ENCODE data around the gene CBX2. TPM values are rescaled to one million over a fixed set of nuclear protein-coding genes. Genes with fewer than 3 reads are reported as not detected.

Gene CBX2
- total and polyA plus RNA-seq, 8 donors, result 1.1 to 3.2 (median 2.5) TPM

- Histone ChIP-seq H3K4me3 (no peak overlapping the region), H3K27me3 (no peaks in the 10 kb centered on the region), H3K9me3 (no peaks in the 10 kb centered on the region), H3K4me1 (peaks cover 8 to 16% (median 8%) of the 10 kb centered on the region in 3 donors), H3K27ac (no peak overlapping the region), H3K36me3 (no peaks in the 10 kb centered on the region)
- DNase-seq, result no peak
- intact Hi-C loops (cut with DNase I), result no loop called here
- FAIRE-seq, result no peak
- TF ChIP-seq, protein P1, sequence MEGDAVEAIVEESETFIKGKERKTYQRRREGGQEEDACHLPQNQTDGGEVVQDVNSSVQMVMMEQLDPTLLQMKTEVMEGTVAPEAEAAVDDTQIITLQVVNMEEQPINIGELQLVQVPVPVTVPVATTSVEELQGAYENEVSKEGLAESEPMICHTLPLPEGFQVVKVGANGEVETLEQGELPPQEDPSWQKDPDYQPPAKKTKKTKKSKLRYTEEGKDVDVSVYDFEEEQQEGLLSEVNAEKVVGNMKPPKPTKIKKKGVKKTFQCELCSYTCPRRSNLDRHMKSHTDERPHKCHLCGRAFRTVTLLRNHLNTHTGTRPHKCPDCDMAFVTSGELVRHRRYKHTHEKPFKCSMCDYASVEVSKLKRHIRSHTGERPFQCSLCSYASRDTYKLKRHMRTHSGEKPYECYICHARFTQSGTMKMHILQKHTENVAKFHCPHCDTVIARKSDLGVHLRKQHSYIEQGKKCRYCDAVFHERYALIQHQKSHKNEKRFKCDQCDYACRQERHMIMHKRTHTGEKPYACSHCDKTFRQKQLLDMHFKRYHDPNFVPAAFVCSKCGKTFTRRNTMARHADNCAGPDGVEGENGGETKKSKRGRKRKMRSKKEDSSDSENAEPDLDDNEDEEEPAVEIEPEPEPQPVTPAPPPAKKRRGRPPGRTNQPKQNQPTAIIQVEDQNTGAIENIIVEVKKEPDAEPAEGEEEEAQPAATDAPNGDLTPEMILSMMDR (IDR thresholded peaks at IDR 0.05), result no peak
- whole genome bisulfite sequencing, 2 donors, result 80 to 85% methylated on average over 11 of the region's 11 CpGs
- peak in 2 of 4 donors; percentile 15 to 33 for ATAC-seq
Observed at GRCh38 chr17:79826204-79826680, 48.3 kb downstream of the CBX2 start.

GRCh38 chr17:79826841-79827578 is 49.1 kb downstream of the CBX2 start:
- TF ChIP-seq, protein P1 (IDR thresholded peaks at IDR 0.05), result no peak
- no peak overlapping the region for H3K27ac ChIP-seq
- H3K4me1 ChIP-seq, result peaks cover 10 to 23% (median 16%) of the 10 kb centered on the region in 3 donors
- ATAC-seq (no peak), FAIRE-seq (no peak), DNase-seq (no peak)
- no peaks in the 10 kb centered on the region for H3K9me3 ChIP-seq
- intact Hi-C loops (cut with DNase I), result no loop called here
- H3K4me3 ChIP-seq, result no peak overlapping the region
- H3K27me3 ChIP-seq, result no peaks in the 10 kb centered on the region
- WGBS, 2 donors, result 81 to 86% methylated on average over 26 of the region's 26 CpGs
- H3K36me3 ChIP-seq, result no peaks in the 10 kb centered on the region

GRCh38 chr17:79829004-79829403 is 51.1 kb downstream of the CBX2 start:
- Histone ChIP-seq H3K9me3 (no peaks in the 10 kb centered on the region), H3K27me3 (no peaks in the 10 kb centered on the region), H3K36me3 (peaks cover 3 to 7% (median 7%) of the 10 kb centered on the region in 3 donors), H3K4me3 (no peak overlapping the region), H3K4me1 (peaks cover 23 to 30% (median 29%) of the 10 kb centered on the region in 3 donors), H3K27ac (no peak overlapping the region)
- 75 to 80% methylated on average over 2 of the region's 2 CpGs for WGBS, 2 donors
- FAIRE-seq (no peak), ATAC-seq (no peak), DNase-seq (no peak)
- intact Hi-C loops (cut with DNase I), result no loop called here
- TF ChIP-seq, protein P1 (IDR thresholded peaks at IDR 0.05), result no peak

- Histone ChIP-seq H3K36me3 (peaks cover 5 to 9% (median 7%) of the 10 kb centered on the region in 3 donors), H3K27ac (no peak overlapping the region), H3K4me1 (peaks cover 23 to 30% (median 29%) of the 10 kb centered on the region in 3 donors), H3K4me3 (no peak overlapping the region), H3K27me3 (no peaks in the 10 kb centered on the region), H3K9me3 (no peaks in the 10 kb centered on the region)
- 39 to 49% methylated on average over 2 of the region's 2 CpGs for WGBS, 2 donors
- ATAC-seq, result no peak
- no peak for FAIRE-seq
- no peak for DNase-seq
- TF ChIP-seq, protein P1 (IDR thresholded peaks at IDR 0.05), result no peak
- intact Hi-C loops (cut with DNase I), result no loop called here
Observed at GRCh38 chr17:79829457-79829856, 51.5 kb downstream of the CBX2 start.

- TF ChIP-seq, protein P1 (IDR thresholded peaks at IDR 0.05), result no peak
- FAIRE-seq, result no peak
- no peak for ATAC-seq
- H3K27ac ChIP-seq, result no peak overlapping the region
- intact Hi-C loops (cut with DNase I), result no loop called here
- DNase-seq, result no peak
- peaks cover 5 to 14% (median 7%) of the 10 kb centered on the region in 3 donors for H3K36me3 ChIP-seq
- 83% methylated on average over 8 of the region's 8 CpGs for WGBS, 2 donors
- peaks cover 23 to 30% (median 29%) of the 10 kb centered on the region in 3 donors for H3K4me1 ChIP-seq
- H3K27me3 ChIP-seq, result no peaks in the 10 kb centered on the region
- no peaks in the 10 kb centered on the region for H3K9me3 ChIP-seq
- H3K4me3 ChIP-seq, result no peak overlapping the region
Observed at GRCh38 chr17:79830303-79830702, 52.4 kb downstream of the CBX2 start.

Measured in pancreas (tissue), 10 donors.